HFF-Myc (cell line): Measurements from ENCODE around the gene OGDHL.

Source experiments
- DNase-seq: peaks from one replicate; pipeline ENCODE4 v3.0.0-alpha.2; 2011; ENCODE audit warnings: low read depth; ENCODE audit errors: extremely low read depth
- H3K4me3 ChIP-seq: replicated peaks from 2 replicates; pipeline ENCODE4 v1.5.1; 2011; ENCODE audit warnings: low read depth, mild to moderate bottlenecking, control low read depth, low read length
- CTCF ChIP-seq: IDR thresholded peaks from 2 replicates; pipeline ENCODE4 v1.5.1; 2012; ENCODE audit warnings: mild to moderate bottlenecking, low read depth, low read length, control low read depth; ENCODE audit errors: missing control alignments

The OGDHL gene

GRCh38 chr10:49768329-49768728 is 6.2 kb upstream of the OGDHL start:
- no peak overlapping the region for H3K4me3 ChIP-seq
- no peak for DNase-seq
- no peak for TF ChIP-seq CTCF

GRCh38 chr10:49767752-49768151 is 5.6 kb upstream of the OGDHL start:
- no peak for DNase-seq
- H3K4me3 ChIP-seq: no peak overlapping the region
- TF ChIP-seq CTCF: no peak

GRCh38 chr10:49766484-49766883 is 4.4 kb upstream of the OGDHL start:
- H3K4me3 ChIP-seq: no peak overlapping the region
- no peak for DNase-seq
- TF ChIP-seq CTCF: no peak

- DNase-seq: no peak
- peak overlapping the region; percentile 47; the same call in 1 of the 2 replicates for H3K4me3 ChIP-seq
- no peak for TF ChIP-seq CTCF
These were observed 399 bp upstream of the OGDHL start for GRCh38 chr10:49762566-49762877.

- H3K4me3 ChIP-seq: peak overlapping the region; percentile 47
- no peak for TF ChIP-seq CTCF
- DNase-seq: no peak
These were observed 828 bp downstream of the OGDHL start for GRCh38 chr10:49761201-49761788.

GRCh38 chr10:49760789-49761188 is 1.3 kb downstream of the OGDHL start:
- DNase-seq: no peak
- no peak for TF ChIP-seq CTCF
- no peak overlapping the region for H3K4me3 ChIP-seq
